Loucy (cell line): ENCODE data around the gene PRKRIP1.
A peak's percentile ranks its signal among the peaks of the same experiment; 100 is the strongest.
"Not testable (repeated sequence)": the region's sequence is repeated elsewhere in the genome, so short reads cannot be mapped to it uniquely, and the experiment has no call there.

Experiments
- H2AFZ ChIP-seq: fragments of 200-600 bp; sonication (generic); 2 replicates; pipeline ENCODE4 v1.6.0; 2016; ENCODE audit warnings: antibody characterized with exemption, mild to moderate bottlenecking, low read length, moderate library complexity
- H3F3A ChIP-seq: fragments of 200-600 bp; 2 replicates; pipeline ENCODE4 v1.6.0; 2016; ENCODE audit warnings: antibody characterized with exemption, low read depth, mild to moderate bottlenecking
- H3K27me3 ChIP-seq: fragments of 200-600 bp; sonication (generic); 2 replicates; pipeline ENCODE4 v1.6.1; 2014; ENCODE audit warnings: low read length, mild to moderate bottlenecking; ENCODE audit not compliant: insufficient read depth, poor library complexity, severe bottlenecking
- H3K36me3 ChIP-seq: fragments of 200-600 bp; sonication (generic); 2 replicates; pipeline ENCODE4 v1.6.1; 2016; ENCODE audit warnings: low read length; ENCODE audit not compliant: insufficient read depth
- H3K4me1 ChIP-seq: fragments of 200-600 bp; sonication (generic); 2 replicates; pipeline ENCODE4 v1.5.1; 2014; ENCODE audit warnings: low read length, mild to moderate bottlenecking; ENCODE audit not compliant: insufficient read depth, poor library complexity, severe bottlenecking
- H3K4me2 ChIP-seq: fragments of 200-600 bp; sonication (generic); 2 replicates; pipeline ENCODE4 v1.6.0; 2014; ENCODE audit warnings: antibody characterized with exemption, low read length, low read depth, mild to moderate bottlenecking; ENCODE audit not compliant: poor library complexity, severe bottlenecking
- H3K4me3 ChIP-seq: fragments of 200-600 bp; sonication (generic); 2 replicates; pipeline ENCODE4 v1.5.1; 2014; ENCODE audit warnings: low read length, mild to moderate bottlenecking, mixed read lengths; ENCODE audit not compliant: poor library complexity, severe bottlenecking
- H3K79me2 ChIP-seq: fragments of 200-600 bp; sonication (generic); 2 replicates; pipeline ENCODE4 v1.6.1; 2014; ENCODE audit warnings: low read length; ENCODE audit not compliant: insufficient read depth
- H3K9ac ChIP-seq: fragments of 200-600 bp; sonication (generic); 2 replicates; pipeline ENCODE4 v1.6.0; 2014; ENCODE audit warnings: mild to moderate bottlenecking, low read depth, low read length, moderate library complexity; ENCODE audit not compliant: poor library complexity, severe bottlenecking
- H3K9me2 ChIP-seq: fragments of 200-600 bp; sonication (generic); replicated peaks from 2 replicates; pipeline ENCODE4 v1.6.1; 2016; ENCODE audit warnings: low read depth, low read length, mixed read lengths
- H3K9me3 ChIP-seq: fragments of 200-600 bp; sonication (generic); 2 replicates; pipeline ENCODE4 v1.6.1; 2014; ENCODE audit warnings: mild to moderate bottlenecking, antibody characterized with exemption, low read length, low read depth; ENCODE audit not compliant: insufficient read depth
- H4K20me1 ChIP-seq: fragments of 200-600 bp; sonication (generic); 2 replicates; pipeline ENCODE4 v1.6.0; 2014; ENCODE audit warnings: antibody characterized with exemption, low read length, mild to moderate bottlenecking; ENCODE audit not compliant: insufficient read depth, poor library complexity, severe bottlenecking
- CTCF ChIP-seq: fragments of 200-600 bp; sonication (generic); conservative IDR thresholded peaks from 2 replicates; pipeline ENCODE4 v1.5.1; 2014; ENCODE audit warnings: mild to moderate bottlenecking, antibody characterized with exemption, low read length
- EZH2phosphoT487 ChIP-seq: fragments of 200-600 bp; IDR thresholded peaks from 2 replicates; pipeline ENCODE4 v1.6.1; 2018; ENCODE audit warnings: antibody characterized with exemption, mild to moderate bottlenecking, moderate library complexity, borderline replicate concordance

PRKRIP1 gene

DNA sequence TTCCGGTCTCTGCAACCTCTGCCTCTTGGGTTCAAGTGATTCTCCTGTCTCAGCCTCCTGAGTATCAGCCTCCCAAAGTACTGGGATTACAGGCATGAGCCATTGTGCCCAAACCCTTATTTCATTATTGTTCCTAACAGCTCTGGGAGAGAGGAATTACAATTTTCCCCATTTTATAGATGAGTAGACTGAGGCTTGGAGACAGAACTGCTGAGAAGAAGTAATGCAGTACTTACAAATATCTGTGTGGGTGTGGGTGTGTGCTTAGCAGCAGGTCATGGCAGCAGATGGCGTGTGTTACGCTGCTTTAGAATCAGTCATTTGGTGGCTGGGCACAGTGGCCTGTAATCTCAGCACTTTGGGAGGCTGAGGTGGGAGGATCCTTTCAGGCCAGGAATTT is 7.4 kb downstream of the PRKRIP1 start:
- peaks cover 3% of the 10 kb centered on the region for H3K4me1 ChIP-seq
- H3K9me2 ChIP-seq: no peaks in the 10 kb centered on the region
- TF ChIP-seq CTCF: no peak
- TF ChIP-seq EZH2phosphoT487: no peak
- H4K20me1 ChIP-seq: no peaks in the 10 kb centered on the region
- H3K4me2 ChIP-seq: no peak overlapping the region
- H2AFZ ChIP-seq: no peak overlapping the region
- no peak overlapping the region for H3K4me3 ChIP-seq
- H3F3A ChIP-seq: no peaks in the 10 kb centered on the region
- peaks cover 66% of the 10 kb centered on the region; the same call in 1 of the 2 replicates for H3K36me3 ChIP-seq
- no peaks in the 10 kb centered on the region for H3K27me3 ChIP-seq
- no peak overlapping the region for H3K9ac ChIP-seq
- H3K79me2 ChIP-seq: peaks cover 6% of the 10 kb centered on the region; the same call in 1 of the 2 replicates
- no peaks in the 10 kb centered on the region for H3K9me3 ChIP-seq

GRCh38 chr7:102404005-102404861 is 8.1 kb downstream of the PRKRIP1 start:
- Histone ChIP-seq H3K4me1 (peaks cover 3% of the 10 kb centered on the region), H3K9me3 (no peaks in the 10 kb centered on the region), H3K4me2 (no peak overlapping the region), H3K79me2 (0 out of 2 replicates have a peak, but pooled peaks cover 1% of the 10 kb centered on the region), H4K20me1 (no peaks in the 10 kb centered on the region), H2AFZ (no peak overlapping the region), H3K9me2 (no peaks in the 10 kb centered on the region), H3K9ac (no peak overlapping the region), H3F3A (no peaks in the 10 kb centered on the region), H3K4me3 (no peak overlapping the region), H3K27me3 (no peaks in the 10 kb centered on the region), H3K36me3 (peaks cover 68% of the 10 kb centered on the region; the same call in 1 of the 2 replicates)
- TF ChIP-seq EZH2phosphoT487 (no peak), CTCF (peak; percentile 79)

- not testable (repeated sequence) for H2AFZ ChIP-seq, H4K20me1 ChIP-seq, H3K79me2 ChIP-seq, H3K4me2 ChIP-seq, H3K9ac ChIP-seq, H3K9me3 ChIP-seq, H3K27me3 ChIP-seq, H3K4me1 ChIP-seq, H3K4me3 ChIP-seq, H3K9me2 ChIP-seq, H3F3A ChIP-seq
- peaks cover 68% of the 10 kb centered on the region; the same call in 1 of the 2 replicates for H3K36me3 ChIP-seq
These were observed 8.7 kb downstream of the PRKRIP1 start for GRCh38 chr7:102404862-102405188.
